Central memory CD8-positive, alpha-beta T cell (primary cell): Measurements from ENCODE around the gene SGK1.
"Not testable (repeated sequence)": the region's sequence is repeated elsewhere in the genome, so short reads cannot be mapped to it uniquely, and the experiment has no call there.

Experiments used
- ATAC-seq: fragments of 150-1000 bp; cut with Tn5 transposase; replicated peaks from 2 replicates; pipeline ENCODE4 v1.10.0; 2022; ENCODE audit warnings: mild to moderate bottlenecking, moderate FRiP score, moderate number of reproducible peaks; ENCODE audit not compliant: poor library complexity, severe bottlenecking; ENCODE audit errors: extremely low read depth
- DNase-seq, 2 donors: peaks; one replicate each; pipeline ENCODE4 v3.0.0; 2021; ENCODE audit warnings: low spot score in 2 of 2
- H3K27ac Mint-ChIP-seq: one replicate; pipeline ENCODE4 v1.8.0; 2022; ENCODE audit warnings: low read depth, mild to moderate bottlenecking, moderate library complexity, mixed read lengths
- H3K27me3 Mint-ChIP-seq: one replicate; pipeline ENCODE4 v1.8.0; 2022; ENCODE audit warnings: mixed read lengths
- H3K36me3 Mint-ChIP-seq: one replicate; pipeline ENCODE4 v1.8.0; 2022; ENCODE audit warnings: mild to moderate bottlenecking, moderate library complexity, mixed read lengths; ENCODE audit not compliant: insufficient read depth
- H3K4me1 Mint-ChIP-seq: one replicate; pipeline ENCODE4 v1.8.0; 2022; ENCODE audit warnings: mixed read lengths
- H3K4me3 Mint-ChIP-seq: one replicate; pipeline ENCODE4 v1.8.0; 2022; ENCODE audit warnings: mild to moderate bottlenecking, moderate library complexity, mixed read lengths
- H3K9me3 Mint-ChIP-seq: one replicate; pipeline ENCODE4 v1.8.0; 2022; ENCODE audit warnings: mixed read lengths

Gene SGK1

DNA sequence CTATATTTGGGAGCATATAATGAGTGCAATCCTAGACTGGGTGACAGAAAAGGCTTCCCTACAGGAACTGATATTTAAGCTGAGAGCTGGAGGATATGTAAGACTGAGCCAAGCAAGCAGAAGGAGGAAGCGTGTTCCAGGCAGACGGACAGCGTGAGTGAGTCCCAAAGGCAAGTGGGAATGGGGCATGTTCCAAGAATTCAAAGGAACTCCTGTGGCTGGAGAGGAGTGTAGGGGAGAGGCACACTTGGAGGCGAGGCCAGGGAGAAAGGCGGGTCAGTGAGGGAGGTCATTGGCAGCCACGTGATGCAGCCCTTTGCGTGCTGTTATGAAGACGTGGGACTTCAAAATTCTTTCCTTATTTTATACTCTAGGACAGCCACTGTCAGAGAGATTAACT lies 27.9 kb upstream of the SGK1 start:
- no peaks in the 10 kb centered on the region for H3K4me1 Mint-ChIP-seq
- no peaks in the 10 kb centered on the region for H3K36me3 Mint-ChIP-seq
- H3K4me3 Mint-ChIP-seq, result no peak overlapping the region
- ATAC-seq, result no peak
- DNase-seq, result no peak
- H3K27ac Mint-ChIP-seq, result no peak overlapping the region
- H3K9me3 Mint-ChIP-seq, result no peaks in the 10 kb centered on the region
- H3K27me3 Mint-ChIP-seq, result no peaks in the 10 kb centered on the region

DNA sequence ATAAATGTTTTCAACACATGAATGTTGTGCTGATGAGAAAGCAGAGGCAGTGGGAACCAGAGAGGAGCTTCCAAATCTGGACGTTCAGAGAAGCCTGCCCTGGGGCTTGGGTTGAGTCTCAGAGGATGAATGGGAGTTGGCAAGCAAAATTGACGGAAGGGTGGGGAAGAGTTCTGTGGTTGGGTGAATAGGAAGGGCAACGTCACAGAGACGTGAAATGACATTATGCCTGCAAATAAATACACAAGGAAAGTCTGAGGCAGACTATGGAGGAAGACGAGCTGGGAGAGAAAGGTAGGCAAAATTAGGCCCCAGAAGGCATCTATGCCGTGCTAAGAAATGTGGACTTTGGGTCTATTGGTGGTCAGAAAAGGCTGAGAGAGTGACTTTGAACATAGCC lies 25.2 kb upstream of the SGK1 start:
- DNase-seq (no peak), ATAC-seq (no peak)
- Mint-ChIP-seq H3K36me3 (no peaks in the 10 kb centered on the region), H3K4me1 (no peaks in the 10 kb centered on the region), H3K4me3 (no peak overlapping the region), H3K27ac (no peak overlapping the region), H3K9me3 (no peaks in the 10 kb centered on the region), H3K27me3 (no peaks in the 10 kb centered on the region)

GRCh38 chr6:134341999-134342567 lies 24.2 kb upstream of the SGK1 start:
- no peaks in the 10 kb centered on the region for H3K4me1 Mint-ChIP-seq
- no peak for DNase-seq
- no peak for ATAC-seq
- H3K36me3 Mint-ChIP-seq, result no peaks in the 10 kb centered on the region
- H3K9me3 Mint-ChIP-seq, result no peaks in the 10 kb centered on the region
- no peak overlapping the region for H3K27ac Mint-ChIP-seq
- no peak overlapping the region for H3K4me3 Mint-ChIP-seq
- H3K27me3 Mint-ChIP-seq, result no peaks in the 10 kb centered on the region

- Mint-ChIP-seq H3K9me3 (no peaks in the 10 kb centered on the region), H3K27me3 (no peaks in the 10 kb centered on the region), H3K27ac (no peak overlapping the region), H3K4me3 (no peak overlapping the region), H3K36me3 (no peaks in the 10 kb centered on the region), H3K4me1 (no peaks in the 10 kb centered on the region)
- ATAC-seq, result no peak
- no peak for DNase-seq
Measured at GRCh38 chr6:134340179-134340975, 22.5 kb upstream of the SGK1 start.

- H3K4me3 Mint-ChIP-seq, result no peak overlapping the region
- ATAC-seq (no peak), DNase-seq (no peak)
- H3K27me3 Mint-ChIP-seq, result no peaks in the 10 kb centered on the region
- H3K27ac Mint-ChIP-seq, result no peak overlapping the region
- no peaks in the 10 kb centered on the region for H3K36me3 Mint-ChIP-seq
- H3K9me3 Mint-ChIP-seq, result no peaks in the 10 kb centered on the region
- H3K4me1 Mint-ChIP-seq, result no peaks in the 10 kb centered on the region
Measured at GRCh38 chr6:134339216-134339615, 21.3 kb upstream of the SGK1 start.

- Mint-ChIP-seq H3K9me3 (peaks cover 3% of the 10 kb centered on the region), H3K4me3 (no peak overlapping the region), H3K27me3 (no peaks in the 10 kb centered on the region), H3K4me1 (no peaks in the 10 kb centered on the region), H3K36me3 (peaks cover 2% of the 10 kb centered on the region), H3K27ac (no peak overlapping the region)
- DNase-seq (no peak), ATAC-seq (no peak)
Measured at GRCh38 chr6:134331256-134331655, 13.3 kb upstream of the SGK1 start.

- Mint-ChIP-seq H3K4me1 (no peaks in the 10 kb centered on the region), H3K36me3 (peaks cover 2% of the 10 kb centered on the region), H3K4me3 (no peak overlapping the region), H3K27me3 (no peaks in the 10 kb centered on the region), H3K9me3 (peaks cover 5% of the 10 kb centered on the region), H3K27ac (no peak overlapping the region)
- ATAC-seq, result no peak
- DNase-seq, result no peak
Measured at GRCh38 chr6:134330555-134330954, 12.6 kb upstream of the SGK1 start.

DNA sequence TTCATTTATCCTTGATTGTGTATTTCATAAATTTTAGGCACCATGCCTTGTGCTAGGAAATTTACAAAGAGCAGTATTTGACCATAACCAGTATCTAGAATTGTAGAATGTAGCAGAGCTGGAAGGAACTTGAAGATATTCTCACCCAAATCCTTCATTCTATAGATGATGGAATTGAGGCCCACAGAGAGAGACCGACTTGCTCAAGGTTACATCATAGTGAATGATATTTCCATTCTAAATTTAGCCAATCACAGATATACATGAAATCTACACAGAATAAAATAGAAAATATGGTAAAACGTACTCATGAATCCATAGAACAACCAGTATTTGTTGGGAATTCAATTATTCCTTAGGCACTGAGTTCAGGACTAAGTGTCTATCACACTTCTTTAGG lies 10.9 kb upstream of the SGK1 start:
- Mint-ChIP-seq H3K27me3 (no peaks in the 10 kb centered on the region), H3K9me3 (peaks cover 5% of the 10 kb centered on the region), H3K27ac (no peak overlapping the region), H3K36me3 (peaks cover 2% of the 10 kb centered on the region), H3K4me3 (no peak overlapping the region), H3K4me1 (no peaks in the 10 kb centered on the region)
- DNase-seq, result no peak
- no peak for ATAC-seq

GRCh38 chr6:134328138-134328537 lies 10.2 kb upstream of the SGK1 start:
- H3K36me3 Mint-ChIP-seq, result peaks cover 2% of the 10 kb centered on the region
- no peaks in the 10 kb centered on the region for H3K27me3 Mint-ChIP-seq
- no peak overlapping the region for H3K27ac Mint-ChIP-seq
- H3K4me1 Mint-ChIP-seq, result no peaks in the 10 kb centered on the region
- peaks cover 5% of the 10 kb centered on the region for H3K9me3 Mint-ChIP-seq
- DNase-seq, result no peak
- ATAC-seq, result no peak
- no peak overlapping the region for H3K4me3 Mint-ChIP-seq

- not testable (repeated sequence) for H3K36me3 Mint-ChIP-seq, H3K4me1 Mint-ChIP-seq, DNase-seq, H3K4me3 Mint-ChIP-seq, H3K9me3 Mint-ChIP-seq, ATAC-seq, H3K27ac Mint-ChIP-seq, H3K27me3 Mint-ChIP-seq
Measured at GRCh38 chr6:134326192-134326591, 8.3 kb upstream of the SGK1 start.

GRCh38 chr6:134324766-134325165 lies 6.9 kb upstream of the SGK1 start:
- H3K36me3 Mint-ChIP-seq, result no peaks in the 10 kb centered on the region
- H3K27me3 Mint-ChIP-seq, result peaks cover 4% of the 10 kb centered on the region
- no peak for ATAC-seq
- no peak overlapping the region for H3K4me3 Mint-ChIP-seq
- H3K9me3 Mint-ChIP-seq, result peaks cover 5% of the 10 kb centered on the region
- H3K4me1 Mint-ChIP-seq, result no peaks in the 10 kb centered on the region
- no peak overlapping the region for H3K27ac Mint-ChIP-seq
- no peak for DNase-seq

DNA sequence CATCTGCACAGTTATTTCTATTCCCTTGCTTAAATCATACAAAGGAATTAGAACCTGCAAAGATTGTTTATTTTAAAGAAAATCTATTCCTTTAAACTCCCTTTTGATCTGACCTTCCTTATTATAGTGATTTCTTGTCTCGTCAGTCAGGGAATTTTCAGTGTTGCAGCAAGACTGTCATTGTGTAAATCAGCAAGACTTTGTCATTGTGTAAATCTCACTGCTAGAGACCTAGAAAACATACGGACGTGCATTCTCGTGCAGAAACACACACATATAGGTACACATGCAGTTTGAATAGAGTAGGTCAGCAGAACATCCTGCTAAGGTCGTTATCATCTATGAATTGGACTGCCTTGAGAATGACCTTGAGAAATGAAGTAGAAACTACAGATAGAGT lies 6.2 kb upstream of the SGK1 start:
- no peak overlapping the region for H3K4me3 Mint-ChIP-seq
- no peaks in the 10 kb centered on the region for H3K36me3 Mint-ChIP-seq
- ATAC-seq (no peak), DNase-seq (no peak)
- peaks cover 5% of the 10 kb centered on the region for H3K9me3 Mint-ChIP-seq
- H3K27ac Mint-ChIP-seq, result no peak overlapping the region
- H3K27me3 Mint-ChIP-seq, result peaks cover 11% of the 10 kb centered on the region
- no peaks in the 10 kb centered on the region for H3K4me1 Mint-ChIP-seq

- ATAC-seq, result no peak
- peaks cover 5% of the 10 kb centered on the region for H3K9me3 Mint-ChIP-seq
- H3K4me3 Mint-ChIP-seq, result no peak overlapping the region
- no peaks in the 10 kb centered on the region for H3K36me3 Mint-ChIP-seq
- H3K27ac Mint-ChIP-seq, result no peak overlapping the region
- H3K4me1 Mint-ChIP-seq, result no peaks in the 10 kb centered on the region
- no peak for DNase-seq
- peaks cover 15% of the 10 kb centered on the region for H3K27me3 Mint-ChIP-seq
Measured at GRCh38 chr6:134323698-134324097, 5.8 kb upstream of the SGK1 start.
